Vagina (tissue), 2 donors: ENCODE data around the gene TRAPPC3L.

Source experiments
- POLR2A ChIP-seq, 2 donors: fragments of 450-650 bp; IDR thresholded peaks; one replicate each; pipeline ENCODE4 v1.6.1; 2017; ENCODE audit warnings: antibody characterized with exemption in 2 of 2, mild to moderate bottlenecking in 2 of 2, moderate library complexity in 2 of 2
- POLR2AphosphoS5 ChIP-seq, 2 donors: sonication (generic); formaldehyde crosslinking; IDR thresholded peaks; one replicate each; pipeline ENCODE4 v1.9.0; 2017; ENCODE audit warnings: antibody characterized with exemption in 2 of 2, mild to moderate bottlenecking in 2 of 2, low read depth in 1 of 2; ENCODE audit not compliant: insufficient read depth in 1 of 2
- TF ChIP-seq, protein P1 (sequence below), 3 experiments: fragments of 450-650 bp in 2 of 3; fragments of 200-600 bp in 1 of 3; sonication (generic) in 1 of 3; IDR thresholded peaks; one replicate each; pipeline ENCODE4 v1.5.1; 2017 to 2019; ENCODE audit warnings: antibody characterized with exemption in 3 of 3, mild to moderate bottlenecking in 2 of 3, moderate library complexity in 2 of 3

DNA sequence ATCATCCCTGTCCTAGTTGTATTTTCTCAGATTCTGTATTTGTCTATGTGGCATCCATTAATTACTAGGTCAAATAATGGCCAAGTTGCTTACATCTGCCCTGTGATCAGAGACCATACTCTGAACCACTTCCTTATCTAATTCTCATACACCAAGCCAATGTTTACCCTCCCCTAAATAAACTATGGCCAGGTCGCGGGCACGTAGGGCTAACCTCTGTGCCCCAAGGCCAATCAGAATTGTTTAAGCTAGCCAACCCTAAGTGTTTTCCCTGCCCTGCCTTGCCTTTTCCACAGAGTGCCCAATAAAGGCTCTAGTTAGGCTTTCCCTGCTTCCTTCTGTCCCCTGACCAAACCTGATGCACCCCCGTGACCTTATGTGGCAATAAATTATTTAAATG, 5.3 kb upstream of the TRAPPC3L start:
- TF ChIP-seq, protein P1, sequence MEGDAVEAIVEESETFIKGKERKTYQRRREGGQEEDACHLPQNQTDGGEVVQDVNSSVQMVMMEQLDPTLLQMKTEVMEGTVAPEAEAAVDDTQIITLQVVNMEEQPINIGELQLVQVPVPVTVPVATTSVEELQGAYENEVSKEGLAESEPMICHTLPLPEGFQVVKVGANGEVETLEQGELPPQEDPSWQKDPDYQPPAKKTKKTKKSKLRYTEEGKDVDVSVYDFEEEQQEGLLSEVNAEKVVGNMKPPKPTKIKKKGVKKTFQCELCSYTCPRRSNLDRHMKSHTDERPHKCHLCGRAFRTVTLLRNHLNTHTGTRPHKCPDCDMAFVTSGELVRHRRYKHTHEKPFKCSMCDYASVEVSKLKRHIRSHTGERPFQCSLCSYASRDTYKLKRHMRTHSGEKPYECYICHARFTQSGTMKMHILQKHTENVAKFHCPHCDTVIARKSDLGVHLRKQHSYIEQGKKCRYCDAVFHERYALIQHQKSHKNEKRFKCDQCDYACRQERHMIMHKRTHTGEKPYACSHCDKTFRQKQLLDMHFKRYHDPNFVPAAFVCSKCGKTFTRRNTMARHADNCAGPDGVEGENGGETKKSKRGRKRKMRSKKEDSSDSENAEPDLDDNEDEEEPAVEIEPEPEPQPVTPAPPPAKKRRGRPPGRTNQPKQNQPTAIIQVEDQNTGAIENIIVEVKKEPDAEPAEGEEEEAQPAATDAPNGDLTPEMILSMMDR (IDR thresholded peaks at IDR 0.05): no peak
- TF ChIP-seq POLR2AphosphoS5 (IDR thresholded peaks at IDR 0.05; ENCODE audit: insufficient read depth in 1 of 2, low read depth in 1 of 2) (no peak), POLR2A (IDR thresholded peaks at IDR 0.05) (no peak)
